ENCODE measurements around the gene TSPYL1.
"Not testable (repeated sequence)": the region's sequence is repeated elsewhere in the genome, so short reads cannot be mapped to it uniquely, and the experiment has no call there.

TSPYL1 gene

GRCh38 chr6:116279232-116280160 is at the start of gene TSPYL1:
TSS of gene TSPYL1 (minus strand) at chr6:116279930. CDS start at chr6:116279830, 100 bp downstream.
- peak; percentile 92 to 94 for DNase-seq

- no peak for DNase-seq
Measured at GRCh38 chr6:116329156-116329555, 49.4 kb upstream of the TSPYL1 start.

- DNase-seq: no peak
Measured at GRCh38 chr6:116328528-116328903, 48.8 kb upstream of the TSPYL1 start.

- no peak for DNase-seq
Measured at GRCh38 chr6:116327803-116328527, 48.2 kb upstream of the TSPYL1 start.

- DNase-seq: no peak
Measured at GRCh38 chr6:116326996-116327395, 47.3 kb upstream of the TSPYL1 start.

- DNase-seq: no peak
Measured at GRCh38 chr6:116326181-116326671, 46.5 kb upstream of the TSPYL1 start.

GRCh38 chr6:116325634-116326132 is 46.0 kb upstream of the TSPYL1 start:
- not testable (repeated sequence) for DNase-seq

GRCh38 chr6:116323863-116324262 is 44.1 kb upstream of the TSPYL1 start:
- no peak for DNase-seq

- not testable (repeated sequence) for DNase-seq
Measured at GRCh38 chr6:116321933-116322332, 42.2 kb upstream of the TSPYL1 start.

GRCh38 chr6:116316772-116317467 is 37.2 kb upstream of the TSPYL1 start:
- DNase-seq: peak in 1 of 2 experiments; percentile 0

- DNase-seq: no peak
Measured at GRCh38 chr6:116314878-116315277, 35.1 kb upstream of the TSPYL1 start.

- no peak for DNase-seq
Measured at GRCh38 chr6:116314218-116314617, 34.5 kb upstream of the TSPYL1 start.

- DNase-seq: no peak
Measured at GRCh38 chr6:116313101-116313776, 33.5 kb upstream of the TSPYL1 start.

GRCh38 chr6:116309657-116310056 is 29.9 kb upstream of the TSPYL1 start:
- no peak for DNase-seq

GRCh38 chr6:116309001-116309400 is 29.3 kb upstream of the TSPYL1 start:
- no peak for DNase-seq

- DNase-seq: no peak
Measured at GRCh38 chr6:116307633-116308032, 27.9 kb upstream of the TSPYL1 start.

- no peak for DNase-seq
Measured at GRCh38 chr6:116307001-116307400, 27.3 kb upstream of the TSPYL1 start.

- no peak for DNase-seq
Measured at GRCh38 chr6:116304538-116305097, 24.9 kb upstream of the TSPYL1 start.

- no peak for DNase-seq
Measured at GRCh38 chr6:116301104-116301503, 21.4 kb upstream of the TSPYL1 start.

- no peak for DNase-seq
Measured at GRCh38 chr6:116300566-116300965, 20.8 kb upstream of the TSPYL1 start.

GRCh38 chr6:116298973-116299372 is 19.2 kb upstream of the TSPYL1 start:
- DNase-seq: no peak

- DNase-seq: no peak
Measured at GRCh38 chr6:116298273-116298672, 18.5 kb upstream of the TSPYL1 start.
